ENCODE results near the gene SKA3. TPM values are rescaled to one million over a fixed set of nuclear protein-coding genes. Genes with fewer than 3 reads are reported as not detected.
"Not testable (repeated sequence)": the region's sequence is repeated elsewhere in the genome, so short reads cannot be mapped to it uniquely, and the experiment has no call there.

Gene SKA3
- polyA plus RNA-seq, 1 donor (not counting 4 experiments of a cell fraction or from before 2014, with no cell fraction given): 13.4 TPM

DNA sequence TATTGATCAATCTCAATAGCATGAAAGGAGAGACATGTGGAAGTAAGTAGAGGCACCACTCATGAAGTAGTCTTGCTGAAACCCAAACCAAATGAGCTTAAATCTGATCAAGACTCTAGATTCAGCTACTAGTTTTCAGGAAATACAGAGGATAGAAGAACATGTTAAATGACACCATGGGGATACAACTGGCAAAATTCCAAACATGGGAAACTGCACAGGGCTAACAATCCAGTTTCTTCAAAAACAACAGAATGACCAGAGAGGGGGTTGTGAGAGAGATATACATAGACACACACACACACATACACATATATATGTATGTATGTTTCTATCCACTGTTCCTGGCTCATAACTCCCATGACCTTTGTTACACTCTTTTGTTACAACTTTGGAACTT, 44.9 kb upstream of the SKA3 start:
- Histone ChIP-seq H3K4me3 (ENCODE audit: control insufficient read depth in 2 of 3, extremely low read depth in 1 of 3, insufficient read depth in 2 of 3, low read depth in 1 of 3, low read length in 3 of 3) (no peak overlapping the region), H3K36me3 (ENCODE audit: control insufficient read depth in 2 of 2, extremely low read depth in 1 of 2, insufficient read depth in 2 of 2, low read length in 2 of 2) (no peaks in the 10 kb centered on the region), H3K27ac (ENCODE audit: control insufficient read depth, insufficient read depth, low read length) (no peak overlapping the region), H3K4me2 (ENCODE audit: control insufficient read depth, extremely low read depth, insufficient read depth, low read depth, low read length) (no peak overlapping the region), H4K20me1 (ENCODE audit: control insufficient read depth, extremely low read depth, insufficient read depth, low read length) (no peaks in the 10 kb centered on the region), H3K79me2 (ENCODE audit: control insufficient read depth, insufficient read depth, low read length) (no peaks in the 10 kb centered on the region), H2AFZ (ENCODE audit: control insufficient read depth, low read length) (no peak overlapping the region), H3K27me3 (ENCODE audit: control insufficient read depth, extremely low read depth, insufficient read depth, low read length) (no peaks in the 10 kb centered on the region), H3K4me1 (ENCODE audit: control insufficient read depth, extremely low read depth, insufficient read depth, low read length) (no peaks in the 10 kb centered on the region), H3K9ac (ENCODE audit: control insufficient read depth, extremely low read depth, insufficient read depth, low read length) (no peak overlapping the region), H3K9me3 (ENCODE audit: control insufficient read depth, low read depth, low read length) (no peaks in the 10 kb centered on the region), H3K9me1 (ENCODE audit: control insufficient read depth, extremely low read depth, insufficient read depth, low read length) (no peaks in the 10 kb centered on the region)
- no peak for TF ChIP-seq EZH2 (IDR thresholded peaks at IDR 0.05; ENCODE audit: low read length)
- TF ChIP-seq, protein P1, sequence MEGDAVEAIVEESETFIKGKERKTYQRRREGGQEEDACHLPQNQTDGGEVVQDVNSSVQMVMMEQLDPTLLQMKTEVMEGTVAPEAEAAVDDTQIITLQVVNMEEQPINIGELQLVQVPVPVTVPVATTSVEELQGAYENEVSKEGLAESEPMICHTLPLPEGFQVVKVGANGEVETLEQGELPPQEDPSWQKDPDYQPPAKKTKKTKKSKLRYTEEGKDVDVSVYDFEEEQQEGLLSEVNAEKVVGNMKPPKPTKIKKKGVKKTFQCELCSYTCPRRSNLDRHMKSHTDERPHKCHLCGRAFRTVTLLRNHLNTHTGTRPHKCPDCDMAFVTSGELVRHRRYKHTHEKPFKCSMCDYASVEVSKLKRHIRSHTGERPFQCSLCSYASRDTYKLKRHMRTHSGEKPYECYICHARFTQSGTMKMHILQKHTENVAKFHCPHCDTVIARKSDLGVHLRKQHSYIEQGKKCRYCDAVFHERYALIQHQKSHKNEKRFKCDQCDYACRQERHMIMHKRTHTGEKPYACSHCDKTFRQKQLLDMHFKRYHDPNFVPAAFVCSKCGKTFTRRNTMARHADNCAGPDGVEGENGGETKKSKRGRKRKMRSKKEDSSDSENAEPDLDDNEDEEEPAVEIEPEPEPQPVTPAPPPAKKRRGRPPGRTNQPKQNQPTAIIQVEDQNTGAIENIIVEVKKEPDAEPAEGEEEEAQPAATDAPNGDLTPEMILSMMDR (optimal IDR thresholded peaks at IDR 0.05 in 1 of 3, IDR thresholded peaks at IDR 0.05 in 1 of 3, conservative IDR thresholded peaks at IDR 0.05 in 1 of 3; ENCODE audit: extremely low read depth in 1 of 3, insufficient read depth in 2 of 3, low read length in 3 of 3): no peak
- FAIRE-seq (no peak), DNase-seq (ENCODE audit: low read depth, low spot score) (no peak)
- dilution Hi-C loops (cut with MboI; ENCODE audit: extremely low pct_ligation_motif_present, low sequenced_read_pairs): no loop called here

DNA sequence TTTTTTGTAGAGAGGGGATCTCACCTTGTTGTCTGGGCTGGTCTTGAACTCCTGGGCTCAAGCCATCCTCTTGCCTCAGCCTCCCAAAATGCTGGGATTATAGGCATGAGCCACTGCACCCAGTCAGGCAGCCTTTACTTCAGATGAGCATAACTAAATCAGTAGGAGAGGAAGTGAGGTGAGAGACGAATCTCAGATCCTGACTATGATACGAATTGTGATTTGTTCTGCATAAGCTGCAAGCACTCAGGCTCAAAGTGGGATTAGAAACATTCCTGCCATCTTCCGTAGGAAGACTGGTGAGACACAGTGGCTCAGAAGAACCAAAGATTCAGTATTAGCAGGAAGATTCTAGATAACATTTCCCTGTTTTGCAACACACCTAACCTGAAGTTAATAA, 43.4 kb upstream of the SKA3 start:
- dilution Hi-C loops (cut with MboI; ENCODE audit: extremely low pct_ligation_motif_present, low sequenced_read_pairs); FAIRE-seq; H3K27me3 ChIP-seq (ENCODE audit: control insufficient read depth, extremely low read depth, insufficient read depth, low read length): not testable (repeated sequence)

DNA sequence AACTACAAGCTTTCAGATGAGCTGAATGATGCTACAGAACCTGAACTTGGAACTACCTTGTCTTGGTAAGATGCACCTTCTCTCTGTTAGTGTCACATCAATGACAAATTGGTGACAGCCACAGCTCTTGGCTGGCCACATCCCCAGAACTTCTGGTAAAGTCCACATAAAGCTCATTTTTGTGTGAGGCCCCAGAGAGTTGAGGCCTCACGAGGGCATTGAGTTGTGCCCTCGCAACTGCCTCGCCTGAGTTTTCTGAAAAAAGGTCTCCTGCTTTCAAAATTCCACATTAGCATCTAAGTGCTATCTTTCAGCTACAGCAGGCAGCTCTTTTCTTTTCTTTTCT, 42.7 kb upstream of the SKA3 start:
- no peak for TF ChIP-seq EZH2 (IDR thresholded peaks at IDR 0.05; ENCODE audit: low read length)
- TF ChIP-seq, protein P1 (optimal IDR thresholded peaks at IDR 0.05 in 1 of 3, IDR thresholded peaks at IDR 0.05 in 1 of 3, conservative IDR thresholded peaks at IDR 0.05 in 1 of 3; ENCODE audit: extremely low read depth in 1 of 3, insufficient read depth in 2 of 3, low read length in 3 of 3): no peak
- Histone ChIP-seq H3K27ac (ENCODE audit: control insufficient read depth, insufficient read depth, low read length) (no peak overlapping the region), H3K27me3 (ENCODE audit: control insufficient read depth, extremely low read depth, insufficient read depth, low read length) (no peaks in the 10 kb centered on the region), H3K4me3 (ENCODE audit: control insufficient read depth in 2 of 3, extremely low read depth in 1 of 3, insufficient read depth in 2 of 3, low read depth in 1 of 3, low read length in 3 of 3) (no peak overlapping the region), H4K20me1 (ENCODE audit: control insufficient read depth, extremely low read depth, insufficient read depth, low read length) (no peaks in the 10 kb centered on the region), H3K9me3 (ENCODE audit: control insufficient read depth, low read depth, low read length) (no peaks in the 10 kb centered on the region), H3K4me1 (ENCODE audit: control insufficient read depth, extremely low read depth, insufficient read depth, low read length) (no peaks in the 10 kb centered on the region), H3K79me2 (ENCODE audit: control insufficient read depth, insufficient read depth, low read length) (no peaks in the 10 kb centered on the region), H2AFZ (ENCODE audit: control insufficient read depth, low read length) (no peak overlapping the region), H3K36me3 (ENCODE audit: control insufficient read depth in 2 of 2, extremely low read depth in 1 of 2, insufficient read depth in 2 of 2, low read length in 2 of 2) (no peaks in the 10 kb centered on the region), H3K4me2 (ENCODE audit: control insufficient read depth, extremely low read depth, insufficient read depth, low read depth, low read length) (no peak overlapping the region), H3K9me1 (ENCODE audit: control insufficient read depth, extremely low read depth, insufficient read depth, low read length) (no peaks in the 10 kb centered on the region), H3K9ac (ENCODE audit: control insufficient read depth, extremely low read depth, insufficient read depth, low read length) (no peak overlapping the region)
- DNase-seq (ENCODE audit: low read depth, low spot score) (no peak), FAIRE-seq (no peak)
- dilution Hi-C loops (cut with MboI; ENCODE audit: extremely low pct_ligation_motif_present, low sequenced_read_pairs): no loop called here

More for the DNA sequence above, 43.4 kb upstream of the SKA3 start:
- not testable (repeated sequence) for H3K4me3 ChIP-seq (ENCODE audit: control insufficient read depth in 2 of 3, extremely low read depth in 1 of 3, insufficient read depth in 2 of 3, low read depth in 1 of 3, low read length in 3 of 3); DNase-seq (ENCODE audit: low read depth, low spot score); H2AFZ ChIP-seq (ENCODE audit: control insufficient read depth, low read length); H3K36me3 ChIP-seq (ENCODE audit: control insufficient read depth in 2 of 2, extremely low read depth in 1 of 2, insufficient read depth in 2 of 2, low read length in 2 of 2); H4K20me1 ChIP-seq (ENCODE audit: control insufficient read depth, extremely low read depth, insufficient read depth, low read length); H3K9ac ChIP-seq (ENCODE audit: control insufficient read depth, extremely low read depth, insufficient read depth, low read length); H3K9me1 ChIP-seq (ENCODE audit: control insufficient read depth, extremely low read depth, insufficient read depth, low read length); H3K9me3 ChIP-seq (ENCODE audit: control insufficient read depth, low read depth, low read length); H3K4me2 ChIP-seq (ENCODE audit: control insufficient read depth, extremely low read depth, insufficient read depth, low read depth, low read length); H3K27ac ChIP-seq (ENCODE audit: control insufficient read depth, insufficient read depth, low read length); H3K4me1 ChIP-seq (ENCODE audit: control insufficient read depth, extremely low read depth, insufficient read depth, low read length); H3K79me2 ChIP-seq (ENCODE audit: control insufficient read depth, insufficient read depth, low read length)
